Esophagus squamous epithelium (tissue), 4 donors: ENCODE measurements around the gene TNIP1.

Experiments
- CTCF ChIP-seq, 6 experiments: fragments of 450-650 bp in 4 of 6; fragments of 200-600 bp in 2 of 6; sonication (generic) in 2 of 6; IDR thresholded peaks; one replicate each; pipeline ENCODE4 v1.5.1; 2016 to 2019; ENCODE audit warnings: antibody characterized with exemption in 6 of 6, mild to moderate bottlenecking in 4 of 6, moderate library complexity in 4 of 6
- POLR2A ChIP-seq, 4 donors: fragments of 450-650 bp; IDR thresholded peaks; one replicate each; pipeline ENCODE4 v1.6.1; 2017; ENCODE audit warnings: antibody characterized with exemption in 4 of 4, mild to moderate bottlenecking in 4 of 4, moderate library complexity in 3 of 4

GRCh38 chr5:151094030-151094851 is 13.4 kb upstream of the TNIP1 start:
- no peak for TF ChIP-seq CTCF (IDR thresholded peaks at IDR 0.05)
- TF ChIP-seq POLR2A (IDR thresholded peaks at IDR 0.05): no peak
